HG02763 (cell line): Measurements from ENCODE around the gene ARL16.
A peak's percentile ranks its signal among the peaks of the same experiment; 100 is the strongest.

Experiments
- ATAC-seq: cut with Tn5 transposase; IDR thresholded peaks from one replicate; pipeline ENCODE4 v1.9.1; 2021; ENCODE audit warnings: mild to moderate bottlenecking, moderate library complexity; ENCODE audit not compliant: unreplicated experiment

ARL16 gene, protein sequence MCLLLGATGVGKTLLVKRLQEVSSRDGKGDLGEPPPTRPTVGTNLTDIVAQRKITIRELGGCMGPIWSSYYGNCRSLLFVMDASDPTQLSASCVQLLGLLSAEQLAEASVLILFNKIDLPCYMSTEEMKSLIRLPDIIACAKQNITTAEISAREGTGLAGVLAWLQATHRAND

DNA sequence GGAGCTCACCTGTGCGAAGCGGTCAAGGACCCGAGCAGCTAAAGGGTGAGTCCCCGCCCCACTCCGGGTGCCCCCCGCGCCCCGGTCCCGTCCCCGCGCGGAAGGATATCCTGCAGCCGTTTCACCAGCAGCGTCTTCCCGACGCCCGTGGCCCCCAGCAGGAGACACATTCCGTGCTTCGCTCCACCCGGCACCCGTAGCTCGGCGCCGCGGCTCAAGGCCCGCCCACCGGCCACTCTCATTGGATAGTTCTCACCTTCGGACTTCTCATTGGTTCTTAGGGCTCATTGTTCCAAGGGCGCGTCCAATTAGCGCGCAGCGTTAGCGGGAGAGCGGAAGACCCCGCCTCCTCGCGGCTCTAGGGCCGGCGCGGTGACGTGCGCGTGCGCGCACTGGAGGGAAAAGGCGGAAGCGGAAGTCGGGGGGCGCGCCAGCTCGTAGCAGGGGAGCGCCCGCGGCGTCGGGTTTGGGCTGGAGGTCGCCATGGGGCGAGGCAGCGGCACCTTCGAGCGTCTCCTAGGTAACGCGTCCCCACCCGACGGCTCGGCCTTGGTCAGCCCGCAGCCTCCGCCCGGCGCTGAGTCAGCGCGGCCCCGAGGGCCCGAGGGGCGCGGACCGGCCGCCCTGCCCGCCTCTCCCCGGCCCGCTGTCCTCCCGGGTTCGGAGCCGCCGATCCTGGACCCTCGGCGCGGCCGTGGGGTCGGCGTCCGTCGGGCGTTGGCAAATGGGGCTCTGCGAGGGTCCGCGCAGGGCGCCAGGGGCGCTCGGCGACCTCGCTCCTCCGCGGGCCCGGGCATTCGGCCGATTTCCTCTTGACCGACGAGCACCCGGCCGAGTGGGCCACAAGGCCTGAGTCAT is at the start of gene ARL16, which contains the start of gene HGS:
Gene ARL16 (minus strand): TSS at position 214 of the 858 bp plus-strand sequence. CDS start 44 bp downstream, at position 170.
Gene HGS (plus strand): TSS at position 428 of the 858 bp plus-strand sequence. CDS start 56 bp downstream, at position 484.
- peak; percentile 93 for ATAC-seq

DNA sequence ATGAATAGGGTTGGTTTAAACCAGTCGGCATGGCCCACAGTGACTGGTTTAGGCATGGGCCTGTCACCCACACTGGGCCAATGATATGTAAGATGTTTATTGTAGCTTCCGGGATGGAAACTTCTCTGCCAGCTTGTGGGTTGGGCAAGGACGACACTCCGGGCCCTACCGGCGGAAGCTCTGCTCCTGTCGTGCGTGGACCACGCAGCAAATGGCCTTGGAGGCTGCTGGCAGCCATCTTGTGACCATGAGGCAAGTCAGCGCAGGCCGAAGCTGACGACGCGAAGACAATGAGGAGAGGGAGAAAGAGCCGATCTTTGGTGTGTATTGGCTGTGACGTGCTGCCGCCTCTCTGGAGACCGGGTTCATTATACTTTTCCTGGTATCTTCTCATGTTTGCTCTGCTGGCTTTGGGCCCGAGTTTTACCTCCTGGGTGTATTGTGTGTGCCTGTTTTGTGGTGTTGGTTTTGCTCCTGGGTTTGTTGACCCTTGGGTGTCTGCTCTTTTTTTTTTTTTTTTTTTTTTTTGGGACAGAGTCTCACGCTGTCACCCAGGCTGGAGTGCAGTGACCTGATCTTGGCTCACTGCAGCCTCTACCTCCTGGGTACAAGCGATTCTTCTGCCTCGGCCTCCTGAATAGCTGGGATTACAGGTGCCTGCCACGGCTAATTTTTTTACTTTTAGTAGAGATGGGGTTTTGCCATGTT is 43.9 kb upstream of the ARL16 start:
- ATAC-seq = no peak

DNA sequence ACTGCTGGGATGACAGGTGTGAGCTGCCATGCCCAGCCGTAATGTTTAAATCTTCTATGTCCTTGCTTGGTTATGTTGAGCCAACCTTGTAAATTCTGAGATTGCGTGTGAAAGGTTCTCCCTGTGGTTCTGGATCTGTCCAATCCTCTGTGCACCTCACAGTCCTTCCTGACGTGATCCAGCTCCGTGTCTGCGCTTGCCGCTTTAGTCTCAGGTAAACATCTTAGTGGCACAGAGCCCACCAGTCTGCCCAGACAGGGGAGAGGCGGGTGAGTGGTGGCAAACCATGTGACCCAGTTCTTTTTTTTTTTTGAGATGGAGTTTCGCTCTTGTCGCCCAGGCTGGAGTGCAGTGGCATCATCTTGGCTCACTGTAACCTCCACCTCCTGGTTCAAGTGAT is 42.4 kb upstream of the ARL16 start:
- ATAC-seq = no peak

DNA sequence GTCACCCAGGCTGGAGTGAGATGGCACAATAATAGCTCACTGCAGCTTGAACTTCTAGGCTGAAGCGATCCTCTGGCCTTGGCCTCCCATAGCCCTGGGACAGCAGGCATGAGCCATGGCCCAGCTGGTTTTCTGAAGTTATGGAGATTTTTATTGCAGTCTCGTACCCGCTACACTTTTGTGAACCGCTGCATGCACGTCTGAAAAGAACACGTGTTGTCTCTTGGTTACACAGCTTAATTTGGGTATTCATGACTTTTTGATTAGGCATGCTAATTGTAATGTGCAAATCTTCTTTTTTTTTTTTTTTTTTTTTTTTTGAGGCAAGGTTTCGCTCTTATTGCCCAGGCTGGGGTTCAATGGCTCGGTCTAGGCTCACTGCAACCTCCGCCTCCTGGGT is 41.8 kb upstream of the ARL16 start:
- ATAC-seq = no peak

DNA sequence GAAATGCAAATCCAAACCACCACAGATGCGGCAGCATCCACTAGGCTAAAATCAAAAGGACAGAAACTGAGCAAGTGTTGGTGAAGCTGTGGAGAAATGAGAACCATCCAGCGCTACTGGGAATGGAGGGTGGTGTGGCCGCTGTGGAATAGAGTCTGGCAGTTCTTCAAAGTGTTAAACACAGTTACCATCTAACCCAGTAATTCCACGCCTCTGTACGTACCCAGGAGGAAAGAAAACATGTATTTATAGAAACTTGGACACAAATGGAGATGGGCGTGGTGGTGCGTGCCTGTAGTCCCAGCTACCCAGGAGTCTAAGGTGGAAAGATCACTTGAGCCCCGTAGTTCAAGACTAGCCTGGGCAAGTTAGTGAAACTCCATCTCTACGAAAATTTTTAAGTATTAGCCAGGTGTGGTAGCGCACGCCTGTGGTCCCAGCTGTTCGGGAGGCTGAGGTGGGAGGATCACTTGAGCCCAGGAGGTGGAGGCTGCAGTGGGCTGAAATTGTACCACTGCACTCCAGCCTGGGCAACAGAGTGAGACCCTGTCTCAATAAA is 40.1 kb upstream of the ARL16 start:
- no peak for ATAC-seq

DNA sequence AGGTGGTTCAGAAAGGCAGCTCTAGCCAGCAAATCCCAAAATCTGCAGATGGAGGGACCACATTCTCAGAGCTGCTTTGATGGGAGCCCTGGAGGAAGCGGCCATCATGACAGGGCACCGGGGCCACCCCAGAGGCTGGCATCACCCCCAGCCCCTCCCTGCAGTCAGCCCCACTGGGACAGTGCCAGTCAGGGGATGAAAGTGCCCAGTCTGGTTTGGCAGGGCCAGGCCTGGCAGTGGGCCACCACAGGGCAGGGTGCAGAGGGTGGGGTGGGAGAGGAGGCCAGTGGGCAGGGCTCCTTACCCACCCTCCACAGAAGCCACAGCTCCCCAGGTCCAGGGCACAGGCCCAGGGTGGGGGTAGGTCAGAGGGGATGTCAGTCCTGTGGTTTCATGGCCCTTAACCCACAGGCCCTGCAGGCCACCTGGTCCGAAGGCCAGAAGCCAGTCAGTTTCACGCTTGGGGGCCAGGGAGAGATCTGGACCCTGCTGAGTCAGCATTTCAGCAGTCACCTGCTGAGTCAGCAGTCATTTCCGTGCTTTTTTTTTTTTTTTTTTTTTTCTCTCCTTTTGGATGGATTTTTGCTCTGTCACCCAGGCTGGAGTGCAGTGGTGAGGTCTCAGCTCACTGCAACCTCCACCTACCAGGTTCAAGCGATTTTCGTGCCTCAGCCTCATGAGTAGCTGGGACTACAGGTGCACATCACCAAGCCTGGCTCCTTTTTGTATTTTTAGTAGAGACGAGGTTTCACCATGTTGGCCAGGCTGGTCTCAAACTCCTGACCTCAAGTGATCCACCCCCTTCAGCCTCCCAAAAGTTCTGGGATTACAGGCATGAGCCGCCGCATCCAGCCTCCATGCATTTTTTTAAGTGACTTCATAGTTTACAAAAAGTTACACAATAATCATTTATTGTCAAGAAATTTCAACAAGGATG is 38.9 kb upstream of the ARL16 start:
- ATAC-seq = no peak

DNA sequence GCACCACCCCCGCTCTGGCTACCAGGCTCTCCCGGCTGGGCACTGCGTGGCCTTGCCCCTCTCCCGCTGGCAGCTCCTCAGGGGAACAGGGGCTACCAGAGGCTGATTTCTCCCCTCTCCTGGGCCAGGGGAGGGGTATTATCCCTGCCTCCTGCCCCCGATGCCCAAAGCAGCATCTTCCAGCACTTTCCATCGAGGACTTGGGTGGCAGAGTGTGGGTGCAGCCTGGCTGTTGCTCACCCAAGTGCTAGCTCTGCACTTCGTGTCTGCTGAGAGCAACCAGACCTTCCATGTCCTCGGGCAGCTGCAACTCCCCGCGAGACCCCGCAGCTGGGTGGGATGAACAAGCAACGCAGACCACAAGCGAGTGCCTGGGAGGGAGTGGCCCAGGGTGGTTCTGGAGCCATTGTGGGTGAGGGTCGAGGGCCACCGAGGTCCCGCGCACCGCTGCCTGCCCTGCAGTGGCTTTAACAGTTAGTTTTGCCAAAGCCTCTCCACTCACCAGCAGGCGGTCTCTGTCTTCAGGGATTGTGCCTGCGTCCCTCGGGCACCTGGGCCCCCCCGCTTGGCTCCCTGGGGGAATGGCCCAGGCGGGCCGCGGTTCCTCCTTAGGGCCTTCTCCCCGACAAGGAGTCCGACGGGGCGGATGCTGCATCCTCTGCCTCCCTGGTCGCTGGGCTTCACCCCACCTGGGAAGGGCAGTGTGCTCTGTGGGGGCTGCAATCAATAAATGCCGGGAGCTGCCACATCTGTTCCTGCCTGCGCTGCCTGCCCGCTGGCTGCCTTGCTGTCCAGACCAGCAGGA is 36.9 kb upstream of the ARL16 start:
- no peak for ATAC-seq

DNA sequence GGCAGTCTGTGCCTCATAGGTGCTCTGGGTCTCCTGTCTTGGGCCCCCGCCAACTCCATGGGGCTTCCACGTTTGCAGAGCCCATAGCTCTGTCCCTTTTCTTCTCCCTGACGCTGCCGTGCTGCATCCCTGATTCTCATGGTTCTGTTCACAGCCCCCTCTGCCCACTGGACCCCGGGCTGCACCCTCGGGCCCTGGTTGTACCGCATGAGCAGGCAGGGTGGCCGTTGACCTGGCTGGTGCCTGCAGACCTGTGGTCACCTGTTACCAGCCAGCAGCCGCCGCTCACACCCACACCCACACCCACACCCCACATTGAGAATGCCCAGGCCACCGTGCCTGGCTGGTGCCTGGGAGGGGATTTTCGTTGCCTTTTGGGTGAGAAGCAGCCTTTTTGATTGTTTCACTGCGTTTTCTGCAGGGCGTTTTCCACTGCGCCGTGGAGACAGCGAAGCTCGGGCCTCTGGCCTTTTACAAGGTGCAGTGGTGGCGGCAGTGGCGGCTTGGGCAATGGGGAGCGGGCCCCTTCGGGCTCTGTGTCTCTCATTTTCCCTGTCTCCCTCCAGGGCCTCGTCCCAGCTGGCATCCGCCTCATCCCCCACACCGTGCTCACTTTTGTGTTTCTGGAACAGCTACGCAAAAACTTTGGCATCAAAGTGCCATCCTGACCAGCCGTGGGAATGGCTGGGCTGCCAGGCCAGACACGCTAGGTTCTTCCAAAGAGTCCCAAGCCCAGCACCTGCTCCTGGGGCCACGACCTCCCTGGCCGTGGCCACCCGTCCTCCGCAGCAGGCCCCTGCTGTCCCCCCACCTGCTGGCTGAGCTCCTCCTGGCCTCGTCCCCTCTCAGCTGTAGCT is 36.0 kb upstream of the ARL16 start:
- ATAC-seq = no peak

DNA sequence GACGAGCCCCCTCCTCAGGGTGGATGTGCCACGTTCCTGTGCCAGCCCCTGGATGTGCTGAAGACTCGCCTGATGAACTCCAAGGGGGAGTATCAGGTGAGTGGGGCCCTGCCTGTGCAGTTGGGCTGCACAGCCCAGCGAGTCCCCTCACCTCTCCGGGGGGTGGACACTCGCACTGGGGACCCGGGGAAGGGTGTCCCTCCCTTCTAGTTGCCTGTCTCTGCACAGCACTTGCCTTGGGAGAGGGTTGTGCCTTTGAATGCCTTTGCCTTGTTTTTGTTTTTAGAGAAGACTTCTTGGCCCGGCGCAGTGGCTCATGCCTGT is 34.1 kb upstream of the ARL16 start:
- ATAC-seq = no peak

DNA sequence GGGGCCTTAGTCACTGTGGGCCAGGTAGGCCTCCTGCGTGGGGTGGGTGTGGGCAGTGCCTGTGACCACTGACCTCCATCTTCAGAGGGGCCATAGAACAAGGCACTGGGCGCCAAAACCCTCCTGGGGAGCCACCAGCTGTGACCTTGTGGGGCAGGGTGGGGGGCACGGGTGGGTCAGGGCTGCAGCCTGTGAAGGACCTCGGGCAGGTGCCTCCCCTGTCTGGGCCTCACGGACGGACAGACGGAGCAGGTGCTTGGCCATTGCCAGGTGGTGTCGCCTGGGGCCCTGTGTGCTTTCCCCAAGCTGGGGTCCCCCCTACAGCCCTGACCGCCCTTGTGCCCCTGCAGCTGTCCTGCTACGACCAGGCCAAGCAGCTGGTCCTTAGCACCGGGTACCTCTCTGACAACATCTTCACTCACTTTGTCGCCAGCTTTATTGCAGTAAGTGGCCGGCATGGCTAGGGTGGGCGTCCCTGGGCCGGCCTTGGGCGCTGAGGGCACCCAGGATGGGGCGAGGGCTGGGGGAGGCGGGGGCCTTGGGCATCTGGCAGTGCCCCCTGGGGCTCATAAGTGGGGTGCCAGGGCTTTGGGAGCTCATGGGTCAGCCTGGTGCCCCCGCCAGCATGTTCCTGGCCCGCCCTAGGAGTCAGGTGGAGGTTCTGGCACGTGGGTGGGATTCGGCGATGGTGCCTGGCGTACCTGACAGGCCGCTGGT is 33.6 kb upstream of the ARL16 start:
- ATAC-seq = no peak

DNA sequence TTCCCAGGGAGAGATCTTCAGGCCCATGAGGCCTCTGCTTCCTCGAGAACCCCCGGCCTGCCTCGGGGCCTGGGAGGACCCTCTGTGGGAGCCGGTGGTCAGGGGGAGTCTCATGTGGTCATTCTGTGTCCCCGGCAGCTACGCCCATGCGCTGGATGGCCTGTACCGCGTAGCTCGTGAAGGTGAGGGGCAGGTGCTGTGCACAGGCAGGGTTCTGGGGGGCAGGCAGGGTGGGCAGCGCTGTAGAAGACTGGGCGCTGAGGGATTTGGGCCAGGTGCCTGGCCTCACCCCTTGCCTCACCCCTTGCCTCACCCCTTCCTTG is 33.0 kb upstream of the ARL16 start:
- no peak for ATAC-seq

DNA sequence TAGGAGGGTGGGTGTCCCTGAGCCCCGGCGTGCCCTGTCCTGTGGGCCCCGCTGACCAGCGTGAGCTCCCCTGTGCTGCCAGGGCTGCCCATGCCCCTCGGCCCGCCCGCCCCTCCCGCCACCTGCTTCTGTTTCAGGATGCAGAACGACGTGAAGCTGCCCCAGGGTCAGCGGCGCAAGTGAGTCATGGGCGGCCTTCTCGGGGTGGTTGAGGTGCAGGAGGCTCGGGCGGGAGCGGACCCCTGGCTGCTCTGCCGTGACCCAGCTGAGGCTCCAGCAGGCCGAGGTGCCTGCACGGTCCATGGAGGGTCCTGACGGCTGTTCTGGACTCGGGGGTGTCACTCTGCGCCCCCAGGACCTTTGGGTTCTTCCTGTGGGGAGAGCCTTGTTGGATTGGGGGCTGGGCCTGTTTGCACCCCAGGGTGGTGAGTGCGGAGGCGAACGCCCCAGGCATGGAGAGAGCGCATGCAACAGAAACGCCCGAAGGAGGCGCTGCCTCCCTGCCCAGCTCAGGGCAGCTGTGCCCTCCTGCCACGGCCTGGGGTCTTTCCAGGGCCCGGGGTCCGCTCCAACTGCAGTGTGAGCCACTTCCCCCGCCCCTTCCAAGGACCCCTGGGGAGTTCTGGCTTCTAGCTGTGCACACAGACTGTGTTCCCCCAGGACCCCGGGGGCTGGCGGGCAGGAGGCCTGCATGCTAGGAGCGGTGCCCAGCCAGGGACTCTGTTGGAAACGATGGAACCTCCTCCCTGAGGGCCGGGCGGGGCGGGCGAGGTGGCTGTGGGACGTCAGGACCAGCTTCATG is 32.5 kb upstream of the ARL16 start:
- ATAC-seq = no peak

DNA sequence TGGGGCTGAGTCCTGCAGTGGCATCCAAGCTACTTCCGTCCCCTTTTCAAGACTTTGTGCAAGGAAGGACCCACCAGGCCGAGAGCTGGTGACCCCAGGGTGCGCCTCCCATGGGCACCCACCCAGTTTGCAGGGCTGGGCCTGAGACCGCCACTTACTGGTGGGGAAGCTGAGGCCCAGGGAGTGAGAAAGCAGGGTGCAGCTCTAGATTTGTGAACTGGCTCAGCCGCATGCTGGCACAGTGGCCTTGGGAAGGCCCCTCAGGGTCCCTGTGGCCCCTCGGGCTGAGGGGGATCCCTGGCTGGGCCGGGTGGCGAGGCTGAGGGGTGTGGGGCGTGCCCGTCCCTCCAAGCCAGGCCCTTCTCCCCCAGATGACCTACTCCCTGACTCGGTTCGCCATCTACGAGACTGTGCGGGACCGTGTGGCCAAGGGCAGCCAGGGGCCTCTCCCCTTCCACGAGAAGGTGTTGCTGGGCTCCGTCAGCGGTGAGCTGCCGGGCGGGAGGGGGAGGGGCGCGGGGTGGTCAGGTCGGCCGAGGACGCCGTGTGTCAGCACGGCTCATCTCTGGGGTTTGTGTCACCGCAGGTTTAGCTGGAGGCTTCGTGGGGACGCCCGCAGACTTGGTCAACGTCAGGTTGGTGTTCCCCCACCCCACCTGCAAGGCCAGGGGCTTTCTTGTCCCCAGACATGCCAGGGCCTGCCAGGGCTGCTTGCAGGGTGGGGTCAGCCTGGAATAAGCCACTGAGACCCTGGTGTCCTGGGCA is 31.7 kb upstream of the ARL16 start:
- no peak for ATAC-seq

DNA sequence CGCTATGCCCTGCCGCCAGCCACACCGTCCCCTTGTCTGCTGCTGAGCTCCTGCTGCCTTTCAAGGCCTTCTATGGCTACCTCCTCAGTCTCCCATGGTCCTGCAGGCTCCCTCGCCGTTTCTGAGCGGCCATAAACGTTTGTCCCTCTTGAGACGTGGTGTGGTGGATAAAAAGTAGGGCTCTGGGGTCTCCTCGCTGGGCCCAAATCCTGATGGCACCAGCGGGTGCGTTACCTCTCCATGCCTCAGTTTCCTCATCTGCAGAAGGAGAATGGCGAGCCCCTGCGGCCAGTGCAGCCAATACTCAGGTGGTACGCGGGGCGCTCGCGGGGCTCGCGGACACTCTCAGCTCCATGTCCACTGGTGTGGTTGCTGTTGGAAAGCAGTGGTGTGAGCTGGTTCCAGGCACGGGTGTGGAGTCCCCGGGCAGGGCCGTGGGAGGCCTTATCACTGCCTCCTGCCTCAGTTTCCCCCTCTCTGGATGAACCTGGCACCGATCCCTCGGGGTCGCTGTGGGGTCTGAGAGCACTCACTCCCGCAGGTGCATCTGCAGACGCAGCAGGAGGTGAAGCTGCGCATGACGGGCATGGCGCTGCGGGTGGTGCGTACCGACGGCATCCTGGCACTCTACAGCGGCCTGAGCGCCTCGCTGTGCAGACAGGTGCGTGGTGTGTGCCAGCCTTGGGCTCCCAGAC is 31.0 kb upstream of the ARL16 start:
- ATAC-seq = no peak

DNA sequence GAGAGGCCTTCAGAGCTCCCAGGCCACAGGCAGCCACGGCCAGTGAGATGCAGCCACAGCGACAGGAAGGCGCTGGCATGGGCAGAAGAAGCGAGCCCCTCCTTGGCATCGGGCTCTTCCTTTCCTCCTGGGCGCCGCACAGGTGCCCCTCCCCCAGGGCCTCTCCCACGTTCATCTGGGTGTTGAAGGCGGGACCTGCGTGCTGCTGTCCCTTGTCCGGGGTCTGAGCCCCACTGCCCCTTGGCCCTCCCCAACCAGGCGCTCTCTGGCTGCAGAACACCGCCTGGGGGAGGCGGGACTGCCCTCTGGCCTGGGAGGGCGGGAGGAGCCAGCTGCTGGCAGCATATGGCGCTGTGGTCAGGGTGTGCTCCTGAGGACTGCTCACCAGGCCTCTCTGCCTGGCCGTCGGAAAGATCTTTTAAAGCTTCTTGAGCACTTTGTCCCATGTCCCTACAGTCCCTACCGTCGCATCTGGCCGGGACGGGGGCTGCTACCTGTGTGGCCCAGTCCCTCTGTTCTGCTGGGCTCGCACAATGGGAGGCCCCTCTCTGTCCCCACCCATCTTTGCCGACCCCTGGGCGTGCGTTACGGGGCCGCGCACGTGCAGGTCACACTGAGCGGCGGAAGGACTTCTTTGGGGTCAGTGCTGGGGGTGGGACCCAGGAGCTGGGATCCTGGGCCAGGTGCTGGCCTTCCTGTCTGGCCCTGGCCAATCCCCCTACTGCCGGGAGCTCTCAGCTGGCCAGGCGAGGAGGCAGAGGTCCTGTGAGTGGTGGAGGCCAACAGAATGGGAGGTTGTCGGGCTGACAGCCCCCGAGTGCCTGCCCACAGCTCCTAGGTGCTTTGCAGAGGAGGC is 30.2 kb upstream of the ARL16 start:
- no peak for ATAC-seq
